T follicular helper cell (primary cell): Measurements from ENCODE around the gene SPP1.

Source experiments
- DNase-seq: peaks from one replicate; pipeline ENCODE4 v3.0.0-alpha.2; 2020; ENCODE audit warnings: low read depth

SPP1 gene

DNA sequence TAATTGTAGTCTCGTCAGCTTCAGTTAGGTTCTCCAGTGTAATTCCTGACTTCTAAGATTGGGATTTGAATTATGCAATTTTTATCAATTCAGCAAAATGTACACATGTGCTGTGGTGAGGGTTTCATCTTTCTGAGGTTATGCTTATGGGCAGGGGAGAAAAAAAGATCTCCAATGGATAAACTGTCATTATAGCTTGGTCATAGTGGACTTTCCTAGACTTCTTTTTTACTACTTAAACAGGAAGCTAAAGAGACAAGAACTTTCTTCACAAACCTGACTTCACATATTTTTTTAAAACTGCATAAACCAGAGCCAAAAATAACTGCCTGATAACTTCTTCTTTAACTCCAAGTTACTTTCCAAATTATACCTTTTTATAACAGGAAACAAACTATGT lies 21.7 kb upstream of the SPP1 start:
- no peak for DNase-seq

DNA sequence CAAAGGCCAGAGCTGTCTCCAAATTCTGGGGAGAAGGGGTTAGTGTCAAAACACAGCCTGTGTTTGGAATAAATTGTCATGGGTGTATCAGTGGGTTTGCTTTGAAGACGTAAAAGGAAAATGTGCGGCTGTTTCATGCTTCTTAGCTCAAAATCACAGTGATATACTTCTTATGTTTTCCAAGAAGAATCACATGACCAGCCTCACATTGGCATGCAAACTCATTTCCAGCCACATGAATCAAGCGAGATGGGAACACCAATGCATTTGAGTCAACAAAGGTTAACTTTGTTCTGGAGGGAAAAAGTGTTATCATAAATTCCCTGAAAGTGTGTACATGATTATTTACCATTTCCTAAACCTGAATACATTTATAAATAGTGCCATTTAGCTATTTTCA lies 19.0 kb upstream of the SPP1 start:
- DNase-seq: no peak

DNA sequence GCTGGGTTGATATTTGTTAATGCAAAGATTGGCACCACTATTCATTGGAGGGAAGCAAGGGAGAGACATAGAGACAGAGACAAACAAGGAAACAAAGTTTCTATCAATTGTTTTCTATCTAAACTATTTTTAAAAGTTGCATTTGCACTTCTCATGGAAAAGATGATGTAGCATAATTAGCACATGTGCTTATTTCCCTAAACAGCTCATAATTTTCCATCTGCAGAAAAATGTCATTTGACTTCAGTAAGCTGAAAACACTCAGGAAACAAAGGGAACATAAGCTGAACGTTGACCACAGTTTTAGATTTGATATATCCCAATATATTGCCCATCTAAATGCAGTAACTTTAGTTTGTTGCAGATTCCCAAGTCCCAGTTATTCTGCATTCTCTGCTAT lies 18.5 kb upstream of the SPP1 start:
- DNase-seq: no peak

DNA sequence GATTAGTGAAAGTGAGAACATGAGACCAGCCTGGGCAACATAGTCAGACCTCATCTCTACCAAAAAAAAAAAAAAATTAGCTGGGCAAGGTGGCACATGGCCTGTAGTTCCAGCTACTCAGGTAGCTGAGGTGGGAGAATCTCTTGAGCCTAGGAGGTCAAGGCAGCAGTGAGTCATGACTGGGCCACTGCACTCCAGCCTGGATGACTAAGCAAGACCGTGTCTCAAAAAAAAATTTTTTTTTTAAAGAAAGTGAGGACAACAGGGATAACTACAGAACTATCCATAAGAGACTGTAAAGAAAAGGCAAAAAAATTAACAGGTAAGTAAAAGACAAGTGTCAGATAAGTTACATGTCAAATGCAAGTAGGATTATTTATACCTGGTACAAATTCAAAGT lies 13.5 kb upstream of the SPP1 start:
- DNase-seq: no peak

DNA sequence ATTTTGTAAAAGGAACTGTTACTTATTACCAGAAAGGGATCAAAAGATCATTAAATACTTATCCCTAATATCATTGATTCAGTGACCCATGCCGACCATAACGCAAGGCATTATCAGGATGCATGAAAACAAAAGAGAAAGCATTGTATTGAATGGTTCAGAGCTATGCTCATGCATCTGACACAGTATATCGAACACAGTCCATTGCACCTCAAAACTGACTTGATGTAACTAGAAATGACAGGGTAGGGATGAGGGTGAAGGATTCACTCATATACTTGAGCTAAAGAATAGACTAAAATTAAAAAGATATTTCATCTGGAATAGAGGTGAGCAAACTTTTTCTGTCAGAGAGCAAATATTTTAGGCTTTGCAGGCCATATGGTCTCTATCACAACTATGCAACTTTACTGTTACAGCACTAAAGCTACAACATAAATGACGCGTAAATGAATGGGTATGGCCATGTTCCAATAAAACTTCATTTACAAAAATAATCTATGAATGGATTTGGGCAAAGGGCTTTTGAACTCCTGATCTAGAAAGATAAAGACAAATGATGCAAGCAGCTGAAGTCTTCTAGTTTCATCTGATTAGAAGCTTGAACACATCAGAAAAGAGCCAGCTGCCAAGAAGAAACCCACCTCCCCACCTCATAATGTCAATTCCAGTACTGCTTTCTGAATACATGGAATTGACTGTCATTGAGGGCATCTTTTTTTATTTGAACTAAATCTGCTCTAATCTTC lies 12.9 kb upstream of the SPP1 start:
- no peak for DNase-seq

DNA sequence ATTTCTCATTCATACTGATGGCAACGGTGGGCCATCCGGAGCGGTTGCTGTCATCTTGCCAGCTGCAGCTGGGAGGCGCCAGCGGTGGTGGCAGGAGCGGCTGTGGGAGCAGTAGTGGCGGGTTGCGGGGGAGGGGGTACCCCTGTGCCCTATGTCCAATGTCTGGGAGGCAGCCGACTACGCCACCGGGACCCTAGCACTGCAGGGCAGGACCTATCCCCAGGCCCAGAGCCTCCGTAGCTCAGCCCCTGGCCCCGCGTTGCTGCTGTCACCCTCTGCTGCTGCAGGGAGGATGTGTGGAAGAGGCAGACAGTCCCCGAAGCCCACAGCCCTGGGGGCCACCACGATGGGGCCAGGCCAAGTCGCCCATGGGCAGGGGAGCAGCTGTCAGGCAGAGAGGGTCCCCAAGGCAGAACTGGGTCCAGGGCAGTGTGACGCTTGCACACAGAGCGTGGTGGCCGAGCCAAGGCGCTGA lies 10.0 kb upstream of the SPP1 start:
- DNase-seq: no peak

DNA sequence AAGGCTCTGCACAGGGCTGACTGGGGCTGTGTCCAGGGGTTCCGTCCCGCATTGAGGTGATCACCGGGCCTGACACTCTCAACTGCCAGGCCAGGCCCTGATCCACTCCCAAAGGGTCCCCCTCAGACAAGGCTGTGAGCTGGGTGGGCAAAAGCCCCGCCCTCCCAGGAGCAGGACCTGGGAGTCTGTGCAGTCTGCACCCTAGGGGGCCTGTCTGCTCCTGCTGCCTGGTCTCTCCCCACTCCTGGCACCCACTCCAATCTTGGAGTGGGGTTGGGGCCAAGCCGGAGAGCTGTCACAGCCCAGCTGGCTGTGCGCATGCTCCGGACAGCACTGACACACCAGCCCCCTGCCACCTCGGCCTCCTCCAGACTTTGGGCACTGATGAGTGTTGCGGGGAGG lies 9.4 kb upstream of the SPP1 start:
- no peak for DNase-seq

DNA sequence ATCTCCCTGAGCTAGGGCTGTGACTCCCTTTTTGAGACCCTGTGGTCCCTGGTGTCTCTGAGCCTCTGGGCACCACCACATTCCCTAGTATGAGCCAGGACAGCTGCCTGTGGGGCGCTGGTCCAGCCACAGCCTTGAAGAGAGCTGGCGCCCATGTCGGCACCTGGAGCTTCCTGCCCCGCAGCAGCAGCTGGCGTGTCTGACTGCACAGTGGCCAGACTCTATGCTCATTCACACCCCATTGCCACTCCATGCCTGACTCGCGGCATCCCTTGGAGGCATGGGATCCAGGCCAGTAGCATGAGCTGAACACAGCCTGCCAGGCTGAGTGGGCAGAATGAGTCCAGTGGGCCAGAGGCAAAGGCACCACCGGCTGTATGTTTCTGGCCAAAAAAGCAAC lies 8.3 kb upstream of the SPP1 start:
- no peak for DNase-seq

DNA sequence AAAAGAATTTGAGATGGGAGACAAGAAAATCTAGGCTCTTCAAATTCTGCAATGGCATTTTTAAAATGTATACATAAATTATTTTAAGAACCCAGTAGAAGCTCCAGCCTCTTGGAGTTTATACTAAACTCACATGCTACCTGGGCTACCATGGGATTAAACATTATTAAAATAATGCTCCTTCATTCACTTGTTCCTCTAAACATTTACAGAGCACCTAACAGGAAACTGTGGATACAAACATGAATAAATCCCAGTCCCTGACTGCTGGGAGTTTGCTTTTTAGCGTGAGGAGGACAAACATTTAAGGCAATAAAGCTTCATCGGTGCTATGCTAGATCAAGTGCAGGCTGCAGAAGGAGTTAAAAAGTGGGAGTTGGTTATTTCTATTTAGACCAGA lies 5.4 kb upstream of the SPP1 start:
- no peak for DNase-seq

DNA sequence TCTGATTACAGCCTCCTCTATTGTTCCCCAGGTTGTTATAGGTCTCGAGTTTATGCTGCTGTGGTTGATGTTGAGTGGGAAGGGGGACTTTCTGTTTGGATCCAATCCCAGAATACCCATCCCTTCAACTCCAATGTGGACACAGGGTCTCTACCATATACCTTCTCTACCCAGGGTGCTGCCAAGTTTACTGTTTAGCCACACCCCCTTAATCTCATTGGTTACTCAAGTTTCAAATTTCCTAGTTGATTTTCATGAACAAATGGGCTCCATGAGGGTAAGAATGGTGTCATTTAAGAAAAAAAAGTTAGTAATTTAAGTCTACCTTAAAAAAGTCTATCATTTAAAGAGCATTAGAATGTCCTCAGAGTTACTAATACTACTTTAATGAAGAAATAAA lies 3.6 kb upstream of the SPP1 start:
- no peak for DNase-seq

DNA sequence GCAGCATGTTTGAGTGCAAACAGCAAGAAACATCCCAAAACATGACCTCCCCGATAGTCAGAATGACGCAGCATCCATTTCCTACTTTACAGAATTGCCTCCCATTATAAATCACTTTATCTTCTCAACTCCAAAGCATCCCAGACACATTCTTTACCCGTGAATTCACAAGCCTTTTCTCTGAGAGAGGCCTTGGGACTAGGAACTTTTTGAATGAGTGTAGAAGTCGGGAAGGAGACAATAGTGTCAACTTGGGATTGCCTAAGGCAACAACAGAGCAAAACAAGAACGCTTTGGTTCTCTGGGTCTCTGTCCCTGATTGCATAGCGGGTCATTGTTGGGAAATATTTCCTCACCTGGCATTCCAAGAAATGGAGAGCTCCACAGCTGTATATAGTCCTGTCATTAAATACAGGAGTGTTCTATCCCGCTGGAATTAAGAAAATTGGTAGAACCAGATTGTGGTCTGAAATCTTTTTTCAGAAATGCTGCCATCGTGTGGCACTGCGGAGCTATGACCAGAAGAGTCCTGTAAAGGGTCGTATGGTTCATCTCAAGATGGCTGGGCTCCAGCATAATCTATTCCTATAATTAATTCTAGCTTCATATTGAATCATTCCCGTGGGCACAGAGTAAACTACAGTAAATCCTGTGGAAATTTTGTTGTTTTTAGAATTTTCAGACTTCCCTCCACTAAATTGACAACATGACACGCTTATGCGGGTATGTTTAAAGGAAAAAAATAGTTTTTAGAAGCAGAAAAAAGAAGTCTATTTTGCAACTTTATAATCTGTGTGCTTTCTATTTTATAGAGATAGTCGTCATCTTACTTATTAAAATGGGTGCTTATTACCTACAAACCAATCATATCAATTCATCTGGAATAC lies 2.0 kb upstream of the SPP1 start:
- DNase-seq: no peak

DNA sequence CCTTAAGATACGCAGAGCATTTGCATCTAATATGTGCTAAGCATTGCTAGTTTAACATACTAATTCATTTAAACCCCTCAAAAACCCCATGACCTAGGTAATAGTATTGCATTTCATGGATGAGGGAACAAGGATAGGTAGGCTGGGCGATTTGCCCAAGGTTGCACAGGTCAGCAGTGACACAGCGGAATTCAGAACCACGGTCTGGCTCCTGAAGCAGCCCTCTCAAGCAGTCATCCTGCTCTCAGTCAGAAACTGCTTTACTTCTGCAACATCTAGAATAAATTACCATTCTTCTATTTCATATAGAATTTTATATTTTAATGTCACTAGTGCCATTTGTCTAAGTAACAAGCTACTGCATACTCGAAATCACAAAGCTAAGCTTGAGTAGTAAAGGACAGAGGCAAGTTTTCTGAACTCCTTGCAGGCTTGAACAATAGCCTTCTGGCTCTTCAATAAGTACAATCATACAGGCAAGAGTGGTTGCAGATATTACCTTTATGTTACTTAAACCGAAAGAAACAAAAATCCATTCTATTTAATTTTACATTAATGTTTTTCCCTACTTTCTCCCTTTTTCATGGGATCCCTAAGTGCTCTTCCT lies 555 bp upstream of the SPP1 start:
- DNase-seq: no peak

DNA sequence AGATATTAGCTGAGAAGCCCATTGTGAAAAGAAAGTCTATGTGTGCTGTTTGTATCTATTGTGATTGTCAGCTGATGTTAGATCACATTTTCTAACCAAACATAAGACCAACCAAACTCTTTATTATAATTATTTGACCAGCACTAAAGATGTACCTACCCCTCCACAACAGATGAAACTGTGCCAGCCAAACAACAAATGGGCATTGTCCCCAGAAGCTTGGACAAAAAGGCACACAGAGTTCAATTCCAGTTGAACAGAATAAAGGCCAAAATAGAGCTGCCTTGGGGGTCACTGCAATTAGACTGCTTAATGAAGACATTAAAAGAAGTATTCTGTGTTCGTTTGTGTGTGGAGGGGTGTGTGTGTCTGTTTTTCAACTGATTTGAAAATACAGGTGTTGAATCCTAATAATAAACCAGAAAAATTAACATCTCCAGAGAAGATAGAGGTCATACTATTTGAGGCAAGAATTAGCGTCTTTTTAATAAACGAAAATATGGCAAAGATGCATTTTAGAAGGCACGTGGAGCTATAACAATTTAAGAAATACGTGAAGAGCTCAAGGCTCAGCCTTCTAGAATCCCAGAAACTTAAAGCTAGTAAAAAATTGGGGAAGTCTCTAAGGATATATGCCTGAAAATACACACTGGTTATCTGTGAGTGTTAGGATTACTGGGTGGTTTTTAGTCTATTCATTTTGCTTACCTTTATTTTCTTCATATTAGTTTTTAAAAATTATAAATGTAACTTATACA lies 2.2 kb downstream of the SPP1 start:
- DNase-seq: no peak

DNA sequence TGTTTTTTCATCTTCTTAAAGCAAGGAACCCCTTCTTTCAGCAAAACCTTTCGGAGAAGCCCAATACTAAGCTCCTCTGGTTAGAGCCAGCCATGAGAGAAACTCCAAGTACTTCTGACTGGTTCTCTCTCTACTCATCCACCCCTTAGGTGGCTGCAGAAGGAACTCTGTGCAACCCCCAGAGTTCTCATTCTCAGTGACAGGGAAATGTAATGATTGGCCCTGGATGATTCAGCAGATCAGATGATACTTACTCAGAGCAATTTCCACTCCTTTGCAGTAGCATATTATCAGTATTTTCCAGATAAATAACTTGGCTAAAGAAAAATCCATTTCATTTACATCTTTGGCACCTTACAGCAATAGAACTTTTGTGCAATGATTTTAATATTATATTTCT lies 3.2 kb downstream of the SPP1 start:
- no peak for DNase-seq

DNA sequence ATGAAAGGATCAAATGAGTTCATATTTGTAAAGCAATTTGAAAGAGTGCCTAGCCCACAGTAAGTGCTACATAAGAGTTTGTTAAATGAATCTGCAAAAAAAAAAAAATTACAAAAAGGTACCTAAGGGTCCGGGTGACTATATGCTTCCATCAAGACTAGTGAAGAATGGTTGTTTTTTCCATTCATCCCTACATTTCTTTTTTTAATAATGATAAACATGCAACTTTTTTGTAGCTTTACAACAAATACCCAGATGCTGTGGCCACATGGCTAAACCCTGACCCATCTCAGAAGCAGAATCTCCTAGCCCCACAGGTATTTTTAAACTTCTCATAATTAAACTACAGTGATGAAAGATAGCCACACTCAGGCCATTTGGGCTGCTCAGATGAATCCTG lies 4.3 kb downstream of the SPP1 start:
- no peak for DNase-seq

DNA sequence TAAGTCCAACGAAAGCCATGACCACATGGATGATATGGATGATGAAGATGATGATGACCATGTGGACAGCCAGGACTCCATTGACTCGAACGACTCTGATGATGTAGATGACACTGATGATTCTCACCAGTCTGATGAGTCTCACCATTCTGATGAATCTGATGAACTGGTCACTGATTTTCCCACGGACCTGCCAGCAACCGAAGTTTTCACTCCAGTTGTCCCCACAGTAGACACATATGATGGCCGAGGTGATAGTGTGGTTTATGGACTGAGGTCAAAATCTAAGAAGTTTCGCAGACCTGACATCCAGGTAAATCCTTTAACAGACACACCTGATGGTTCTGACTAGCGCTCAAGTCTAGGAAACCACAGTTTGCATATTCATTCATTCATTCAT lies 6.0 kb downstream of the SPP1 start:
- DNase-seq: no peak

DNA sequence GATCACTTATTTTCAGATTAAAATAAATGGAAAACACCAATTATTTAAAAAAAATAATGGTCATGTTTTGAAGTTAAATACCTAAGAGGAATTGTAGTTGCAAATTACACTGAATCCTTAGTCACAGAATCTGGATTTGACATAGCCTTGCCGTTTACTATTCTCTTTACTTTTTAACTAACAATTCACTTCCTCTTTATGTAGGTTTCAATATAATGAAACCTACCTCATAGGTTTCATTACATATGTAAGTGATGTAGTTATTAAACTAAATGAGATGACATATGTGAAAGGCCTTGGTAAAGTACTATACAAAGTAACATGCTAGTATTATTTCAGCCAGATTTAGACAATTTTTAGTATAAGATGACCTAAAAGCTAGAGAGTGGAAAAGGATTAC lies 6.5 kb downstream of the SPP1 start:
- no peak for DNase-seq

DNA sequence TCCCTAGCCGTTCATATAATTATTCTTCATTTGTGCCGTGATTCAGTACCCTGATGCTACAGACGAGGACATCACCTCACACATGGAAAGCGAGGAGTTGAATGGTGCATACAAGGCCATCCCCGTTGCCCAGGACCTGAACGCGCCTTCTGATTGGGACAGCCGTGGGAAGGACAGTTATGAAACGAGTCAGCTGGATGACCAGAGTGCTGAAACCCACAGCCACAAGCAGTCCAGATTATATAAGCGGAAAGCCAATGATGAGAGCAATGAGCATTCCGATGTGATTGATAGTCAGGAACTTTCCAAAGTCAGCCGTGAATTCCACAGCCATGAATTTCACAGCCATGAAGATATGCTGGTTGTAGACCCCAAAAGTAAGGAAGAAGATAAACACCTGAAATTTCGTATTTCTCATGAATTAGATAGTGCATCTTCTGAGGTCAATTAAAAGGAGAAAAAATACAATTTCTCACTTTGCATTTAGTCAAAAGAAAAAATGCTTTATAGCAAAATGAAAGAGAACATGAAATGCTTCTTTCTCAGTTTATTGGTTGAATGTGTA lies 7.0 kb downstream of the SPP1 start:
- no peak for DNase-seq

DNA sequence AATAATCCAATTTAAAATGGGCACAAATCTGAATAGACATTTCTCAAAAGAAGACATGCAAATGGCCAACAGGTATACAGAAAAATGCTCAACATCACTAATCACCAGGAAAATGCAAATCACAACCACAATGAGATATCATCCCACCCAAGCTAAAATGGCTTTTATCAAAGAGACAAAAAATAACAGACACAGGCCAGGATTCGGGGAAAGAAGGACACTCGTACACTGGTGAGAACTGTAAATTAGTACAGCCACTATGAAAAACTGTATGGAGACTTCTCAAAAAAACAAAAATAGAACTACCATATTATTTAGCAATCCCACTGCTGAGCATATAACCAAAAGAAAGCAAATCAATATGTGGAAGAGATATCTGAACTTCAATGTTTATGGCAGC lies 8.5 kb downstream of the SPP1 start:
- no peak for DNase-seq

DNA sequence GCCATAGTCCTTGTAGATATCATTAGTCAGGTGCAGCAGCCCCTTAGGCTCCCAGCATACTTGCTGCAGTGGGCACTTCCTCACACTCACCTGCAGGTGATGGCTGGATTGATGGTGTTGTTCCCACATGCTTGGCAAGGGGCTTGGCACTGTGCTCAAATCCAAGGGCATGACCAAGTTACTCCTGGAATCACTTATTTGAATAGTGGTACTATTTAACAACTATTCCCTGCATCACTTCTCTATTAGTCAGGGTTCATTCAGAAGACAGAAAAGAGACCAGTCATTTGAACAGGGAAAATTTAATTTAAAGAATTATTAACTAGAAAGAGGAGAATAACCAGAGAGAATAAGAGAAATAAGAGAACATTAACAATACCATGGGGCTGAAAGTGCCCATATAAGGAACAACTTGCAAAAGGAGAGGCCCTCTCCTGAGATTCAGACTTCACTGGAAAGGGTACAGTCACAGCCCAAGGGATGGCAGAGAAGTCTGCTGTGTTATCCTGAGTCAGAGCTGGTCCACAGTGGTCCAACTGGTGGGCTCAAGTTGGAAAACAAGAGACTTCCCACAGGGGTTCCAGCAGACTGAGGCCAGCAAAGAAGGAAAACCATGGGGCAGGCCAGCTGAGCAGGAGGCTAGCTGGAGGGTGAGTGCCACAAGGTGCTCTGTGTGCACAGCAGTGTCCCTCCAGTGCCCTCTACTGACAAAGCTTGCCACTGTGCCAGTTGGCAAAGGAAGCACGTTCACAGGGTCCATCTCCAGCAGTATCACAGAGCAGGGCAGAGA lies 9.8 kb downstream of the SPP1 start:
- DNase-seq: no peak

DNA sequence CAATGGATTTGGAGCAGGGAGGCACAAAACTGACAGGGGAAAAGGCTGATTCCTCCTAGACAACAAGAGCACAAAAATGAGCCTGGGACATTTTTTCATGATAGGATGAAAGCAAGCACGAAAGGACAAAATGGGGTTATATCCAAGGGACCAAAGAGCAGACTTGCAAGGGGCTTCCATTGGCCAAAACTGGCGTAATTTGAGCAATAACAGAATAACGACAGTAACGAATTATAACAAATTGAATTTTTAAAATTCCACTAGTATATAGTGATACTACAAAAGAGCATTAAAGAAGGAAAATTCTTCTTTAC lies 10.3 kb downstream of the SPP1 start:
- no peak for DNase-seq
